Vagina (tissue), 2 donors: ENCODE measurements around the gene SOCS1.

Experiments
- CTCF ChIP-seq, 3 experiments: fragments of 450-650 bp in 2 of 3; fragments of 200-600 bp in 1 of 3; sonication (generic) in 1 of 3; IDR thresholded peaks; one replicate each; pipeline ENCODE4 v1.5.1; 2017 to 2019; ENCODE audit warnings: antibody characterized with exemption in 3 of 3, mild to moderate bottlenecking in 2 of 3, moderate library complexity in 2 of 3
- POLR2A ChIP-seq, 2 donors: fragments of 450-650 bp; IDR thresholded peaks; one replicate each; pipeline ENCODE4 v1.6.1; 2017; ENCODE audit warnings: antibody characterized with exemption in 2 of 2, mild to moderate bottlenecking in 2 of 2, moderate library complexity in 2 of 2

GRCh38 chr16:11241480-11242204 lies 14.4 kb downstream of the SOCS1 start:
- no peak for TF ChIP-seq POLR2A (IDR thresholded peaks at IDR 0.05)
- no peak for TF ChIP-seq CTCF (IDR thresholded peaks at IDR 0.05)
